NCI-H2171 treated with DMSO at 0.1 percent for 48 hours (cell line): ENCODE results near the gene ASXL1.

Experiments used
- DNase-seq: peaks from one replicate; lab custom pipeline; 2025; lab: John Stamatoyannopoulos, UW

The ASXL1 gene

DNA sequence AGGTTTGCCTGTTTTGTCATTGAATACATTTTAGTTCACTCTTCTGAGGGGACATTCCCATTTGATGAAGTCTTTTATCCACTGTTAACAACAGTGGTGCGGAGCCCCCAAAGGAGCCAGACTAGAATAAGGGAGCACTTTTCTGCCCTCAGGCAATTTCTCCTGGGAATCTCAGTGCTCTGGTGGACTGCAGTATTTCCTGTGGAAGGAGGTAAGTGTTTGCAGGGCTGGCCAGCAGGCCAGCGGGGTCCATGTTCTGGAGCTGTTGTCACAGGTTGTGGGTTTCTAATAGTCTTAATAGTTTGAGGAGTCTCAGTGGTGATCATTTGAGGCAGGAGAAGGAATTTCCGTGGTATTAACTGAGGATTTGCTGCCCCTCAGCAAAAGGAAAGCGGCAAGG lies 83.5 kb downstream of the ASXL1 start:
- DNase-seq = no peak

DNA sequence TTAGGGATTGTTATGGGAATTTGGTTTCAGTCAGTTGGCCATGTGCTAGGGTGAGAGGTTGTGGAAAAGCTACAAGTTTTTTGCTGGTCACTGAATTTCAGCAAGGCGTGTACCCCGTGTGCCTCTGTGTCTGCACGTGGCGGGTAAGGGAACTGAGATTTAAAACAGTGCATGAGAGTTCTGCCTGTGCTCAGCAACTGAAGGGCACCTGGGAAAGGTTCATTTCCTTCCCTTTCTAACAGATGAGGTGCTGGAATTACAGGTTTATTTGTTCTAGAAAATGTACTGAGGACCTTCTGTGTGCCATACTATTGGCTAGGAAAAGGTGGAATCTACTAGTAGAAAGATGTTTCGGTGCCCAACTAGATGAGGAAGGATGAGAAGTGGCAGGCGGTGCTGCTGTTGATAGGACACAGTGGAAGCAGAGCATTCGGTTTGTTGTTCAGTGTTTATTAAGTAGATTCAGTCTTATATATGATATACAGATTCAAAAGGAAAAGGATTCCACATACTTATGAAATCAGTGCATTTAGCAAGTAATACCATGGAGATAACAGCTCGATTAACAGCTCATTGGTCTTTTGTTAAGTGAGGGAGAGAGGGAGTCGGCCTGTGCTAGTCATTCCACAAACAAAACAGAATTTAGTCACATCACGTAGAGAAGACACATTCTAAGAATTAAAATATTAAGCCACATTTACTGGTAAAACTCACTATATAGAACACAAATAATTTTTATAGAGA lies 84.7 kb downstream of the ASXL1 start:
- DNase-seq = no peak

DNA sequence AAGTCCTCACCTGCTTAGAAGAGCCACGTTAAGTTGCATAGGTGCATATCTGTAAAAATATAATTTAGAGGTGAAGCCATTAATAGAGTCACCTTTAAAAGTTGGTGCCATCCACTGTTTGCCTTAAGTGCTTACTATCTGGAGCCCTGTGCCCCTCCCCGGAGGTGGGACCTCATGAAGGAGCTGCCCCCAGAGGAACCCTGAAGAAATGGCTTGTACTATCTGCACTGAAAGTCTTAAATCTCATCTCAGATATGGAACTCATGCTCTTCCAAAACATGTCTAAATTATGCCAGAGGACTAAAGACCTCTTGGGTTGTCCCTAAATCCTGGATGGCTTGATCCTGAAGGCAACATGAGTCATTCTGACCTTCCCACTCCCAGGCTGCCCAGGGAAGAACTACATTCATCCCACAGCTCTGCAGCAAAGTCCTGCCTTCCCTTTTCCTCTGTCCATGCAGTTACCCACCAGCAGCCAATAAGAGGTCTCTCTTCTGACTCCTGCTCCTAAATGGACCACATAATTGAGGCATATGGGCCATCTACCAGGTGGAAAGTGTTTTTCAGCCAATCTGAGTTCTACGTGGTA lies 85.3 kb downstream of the ASXL1 start:
- no peak for DNase-seq

DNA sequence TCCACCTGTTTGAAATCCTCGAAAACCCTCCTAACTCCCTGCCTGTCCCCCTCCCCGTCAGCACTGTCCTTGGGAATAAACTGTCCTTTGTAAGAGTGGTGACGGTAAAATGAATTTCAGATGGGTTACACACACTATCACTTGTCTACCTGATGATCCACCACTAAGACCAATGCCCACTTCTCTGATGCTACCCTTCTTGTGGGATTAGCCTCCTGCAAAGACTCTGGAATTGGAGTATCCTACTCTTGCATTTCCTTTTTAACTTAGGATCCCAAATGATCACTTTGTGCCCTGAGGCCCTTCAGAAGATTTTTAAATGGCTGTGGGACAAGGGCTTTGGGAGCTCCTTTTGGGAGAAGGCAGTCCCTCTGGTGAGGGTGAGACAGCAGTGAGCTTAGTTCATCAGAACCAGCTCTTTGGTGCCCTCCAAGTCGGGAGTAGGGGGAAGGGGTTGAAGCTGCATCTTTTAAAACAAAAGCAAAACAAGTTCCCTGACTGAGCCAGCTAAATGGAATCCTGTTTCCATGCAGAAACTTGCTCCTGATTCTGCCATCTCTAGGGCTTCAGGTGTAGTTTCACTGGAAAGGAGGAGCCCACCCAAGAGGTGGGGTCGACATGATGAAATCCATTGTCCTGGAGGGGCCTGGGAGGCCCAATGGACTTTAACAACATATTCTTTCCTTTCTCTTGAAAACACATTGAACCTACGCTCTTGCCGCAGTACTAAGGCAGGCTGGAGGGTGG lies 86.5 kb downstream of the ASXL1 start:
- DNase-seq = no peak

DNA sequence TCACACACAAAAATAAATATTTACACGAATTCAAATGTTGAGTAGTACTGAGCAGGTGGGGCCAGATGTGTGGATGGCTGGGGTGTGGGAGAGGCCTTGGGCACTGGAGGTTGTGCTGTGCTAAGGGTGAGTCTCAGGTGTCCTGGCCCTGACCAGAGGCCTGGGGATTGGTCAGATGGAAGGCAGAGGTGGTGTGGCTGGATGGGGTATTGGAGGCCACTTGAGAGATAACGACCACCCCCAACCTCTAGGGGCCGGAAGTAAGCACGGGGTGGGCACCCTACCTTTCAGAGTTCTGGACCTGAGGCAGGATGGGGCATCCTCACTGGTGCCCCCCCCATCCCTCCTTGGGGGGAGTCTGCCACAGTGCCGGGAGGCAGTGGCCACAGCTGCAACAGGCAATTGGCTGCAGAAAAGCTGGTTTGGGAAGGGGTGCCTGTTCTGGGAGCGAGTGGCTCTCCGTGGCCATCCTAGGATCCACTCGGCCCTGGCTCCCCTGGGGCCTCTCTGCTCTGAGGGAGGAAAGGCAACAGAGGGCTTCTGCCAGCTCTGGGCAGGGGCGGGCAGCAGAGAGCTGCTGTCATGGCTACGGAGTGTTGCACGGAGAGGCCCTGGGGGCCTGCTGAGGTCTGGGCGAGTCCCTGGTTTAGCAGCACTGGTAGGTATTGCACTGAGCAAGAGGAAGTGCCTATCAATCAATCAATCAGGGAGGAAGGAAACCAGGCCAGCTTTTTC lies 87.6 kb downstream of the ASXL1 start:
- peak; percentile 18 for DNase-seq

DNA sequence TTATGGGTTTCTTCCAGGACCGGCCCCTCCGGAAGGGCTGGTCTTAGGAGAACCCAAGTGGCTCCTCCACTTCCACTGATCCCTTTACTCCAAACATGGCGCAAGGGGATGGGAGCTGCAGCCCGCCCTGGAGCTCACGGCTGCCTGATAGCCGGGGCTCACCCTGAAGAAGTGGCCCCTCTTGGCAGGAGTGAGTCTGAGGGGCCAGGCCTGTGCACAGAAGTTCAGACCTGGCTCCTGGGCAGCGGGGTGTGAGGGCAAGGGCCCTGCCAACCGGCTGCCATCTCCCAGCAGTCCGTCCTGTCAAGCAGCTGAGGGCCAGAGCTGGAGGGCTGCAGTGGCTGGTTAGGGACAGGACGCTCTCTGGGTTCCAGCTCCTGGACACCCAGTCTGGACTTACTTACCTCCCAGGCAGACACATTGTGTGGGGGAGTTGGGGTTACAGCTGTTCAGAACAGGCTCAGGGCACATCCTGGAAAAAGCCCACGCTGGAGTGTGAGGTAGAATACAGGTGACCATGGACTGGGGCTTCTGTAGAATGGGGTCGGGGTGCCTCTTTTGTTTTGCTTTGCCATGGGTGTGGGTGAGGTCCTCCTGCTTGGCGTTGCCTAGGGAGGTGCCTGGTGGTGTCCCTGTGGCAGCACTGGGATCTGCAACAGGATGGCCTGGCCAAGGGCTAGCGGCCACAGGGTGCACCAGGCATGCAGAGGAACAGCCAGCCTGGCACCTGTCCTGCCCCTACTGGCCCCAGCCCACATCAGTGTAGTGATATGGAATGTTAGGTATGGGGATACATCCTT lies 88.4 kb downstream of the ASXL1 start:
- DNase-seq = no peak

DNA sequence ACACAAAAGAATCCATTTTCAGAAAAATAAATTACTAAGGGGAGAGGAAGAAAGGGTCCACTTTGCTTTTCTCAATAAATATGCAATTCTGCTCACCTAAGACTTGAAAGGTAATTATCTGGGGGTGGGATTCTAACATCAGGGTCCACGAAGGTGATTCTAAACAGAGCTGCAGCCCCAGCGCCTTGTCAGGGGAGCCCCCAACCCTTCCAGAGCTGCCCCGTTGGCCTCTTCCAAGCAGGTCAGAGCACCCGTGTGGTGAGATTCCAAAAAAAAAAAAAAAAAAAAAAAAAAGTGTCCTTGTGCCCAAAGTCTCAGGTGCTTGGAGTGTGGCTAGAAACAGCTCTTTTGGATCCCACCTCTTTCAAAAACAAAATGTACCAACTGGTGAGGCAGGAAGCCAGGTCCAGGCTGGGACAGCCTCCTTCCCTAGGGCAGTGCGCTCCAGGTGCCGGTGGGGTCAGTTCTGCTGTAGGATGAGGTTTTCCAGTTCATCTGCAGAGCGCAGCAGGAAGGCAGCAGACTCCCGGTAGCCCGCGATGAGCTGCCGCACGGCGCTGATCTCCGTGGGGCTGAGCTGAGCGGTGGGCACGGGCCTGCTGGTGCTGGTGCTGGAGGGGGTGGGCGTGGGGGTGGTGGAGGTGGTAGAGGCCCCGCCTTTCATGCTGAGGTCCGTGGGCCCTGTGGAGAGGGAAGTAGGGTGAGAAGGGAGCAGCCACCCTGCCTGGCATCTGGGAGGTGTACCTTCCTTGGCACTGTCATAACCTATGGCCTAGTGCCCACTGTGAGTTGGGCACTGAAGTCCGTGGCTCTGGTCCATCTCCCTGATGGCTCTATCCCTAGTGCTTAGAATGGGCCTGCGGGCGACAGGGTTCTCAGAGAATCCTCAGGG lies 89.3 kb downstream of the ASXL1 start:
- no peak for DNase-seq

DNA sequence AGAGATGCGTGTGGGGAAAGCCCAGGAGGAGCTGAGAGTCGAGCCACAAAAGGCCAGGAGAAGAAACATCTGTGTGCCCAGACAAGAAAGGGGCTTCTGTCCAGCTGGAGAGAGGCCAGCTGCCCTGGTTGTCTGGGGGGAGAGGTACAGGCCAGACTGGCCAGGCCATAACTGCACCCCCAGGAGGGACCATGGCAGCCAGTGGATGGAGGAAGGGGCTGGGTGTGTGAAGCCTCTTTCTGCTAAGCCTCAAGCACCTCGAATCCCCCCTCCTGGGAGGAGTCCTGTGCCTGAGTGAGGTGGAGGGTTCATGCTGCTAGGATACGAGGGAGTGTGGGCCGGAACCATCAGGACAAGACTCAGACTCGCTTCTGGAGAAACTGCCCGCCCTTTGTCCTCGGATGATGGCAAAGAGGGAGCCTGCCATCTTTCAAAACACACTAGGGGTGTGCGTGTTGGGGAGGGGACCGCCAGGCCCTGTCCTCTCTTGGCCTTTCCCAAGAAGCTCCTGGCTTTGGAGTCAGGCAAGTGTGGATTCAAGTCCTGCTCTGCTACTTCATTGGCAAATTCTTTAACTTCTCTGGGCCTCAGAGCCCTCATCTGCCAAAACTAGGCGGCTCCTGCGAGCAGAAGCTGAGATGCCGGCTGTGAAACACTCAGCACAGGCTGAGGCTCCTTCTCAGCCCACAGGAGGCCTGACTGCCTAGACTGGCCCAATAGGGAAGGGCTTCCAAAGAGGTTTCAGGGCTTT lies 90.3 kb downstream of the ASXL1 start:
- no peak for DNase-seq

DNA sequence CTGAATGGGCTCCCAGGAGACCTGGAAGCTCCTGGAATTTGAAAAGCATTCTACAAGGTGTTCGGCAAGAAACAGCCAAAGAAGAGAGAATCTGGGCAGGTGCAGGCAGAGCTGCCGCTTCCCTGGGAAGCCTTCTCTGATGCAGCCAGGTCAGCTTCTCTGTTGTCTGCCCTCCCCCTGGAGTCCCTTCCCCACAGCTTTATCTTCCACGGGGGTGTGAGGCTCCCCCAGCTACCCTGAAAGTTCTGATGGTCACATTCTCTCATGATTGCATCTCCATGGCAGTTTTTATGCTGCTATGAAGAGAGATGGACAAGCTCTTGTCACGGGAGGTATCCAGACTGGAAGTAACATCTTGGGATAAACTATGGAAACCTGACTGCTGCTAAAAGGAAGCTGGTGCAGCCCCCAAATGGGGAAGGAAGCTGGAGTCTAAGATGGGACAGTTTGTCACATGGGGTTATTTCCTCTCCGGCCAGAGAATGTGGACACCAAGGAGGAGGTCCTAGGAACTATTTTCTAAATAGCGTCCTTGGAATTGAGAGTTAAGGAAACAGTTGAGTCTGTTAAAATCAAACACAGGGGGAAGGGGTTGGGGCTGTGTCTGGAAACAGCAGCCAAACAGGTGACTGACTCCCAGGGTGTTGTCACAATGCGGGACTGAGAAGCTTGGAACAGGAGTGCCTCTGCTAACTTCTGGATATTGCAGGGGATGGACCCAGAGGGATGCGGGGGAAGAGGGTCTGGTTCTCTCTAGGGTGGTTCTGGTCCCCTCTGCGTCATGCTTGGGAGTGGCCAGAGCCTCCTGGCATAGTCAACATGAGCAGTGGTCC lies 91.1 kb downstream of the ASXL1 start:
- no peak for DNase-seq

DNA sequence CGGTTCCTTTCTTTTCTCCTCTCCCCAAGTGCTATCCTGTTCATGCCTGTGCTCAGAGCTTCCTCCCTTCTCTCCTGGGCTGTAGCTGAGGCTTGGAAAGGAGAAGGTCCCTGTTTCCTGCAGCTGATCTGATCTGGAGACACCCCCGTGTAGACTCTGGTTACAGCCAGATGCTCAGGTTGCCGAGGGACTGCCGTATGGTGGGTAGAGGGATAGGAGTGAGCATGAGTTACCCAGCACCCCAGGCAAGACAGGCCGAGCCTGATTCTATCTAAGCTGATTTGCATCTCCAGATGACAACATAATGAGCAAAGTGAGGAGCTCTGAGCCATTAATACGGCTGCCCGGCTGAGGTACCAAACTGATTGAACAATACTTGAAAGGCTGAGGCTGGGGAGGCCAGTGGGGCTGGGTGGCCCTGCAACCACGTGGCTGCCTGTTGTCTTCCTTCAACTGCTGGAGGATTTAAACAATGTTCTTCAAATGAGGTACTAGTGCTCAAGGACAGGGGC lies 91.8 kb downstream of the ASXL1 start:
- DNase-seq = peak; percentile 86

DNA sequence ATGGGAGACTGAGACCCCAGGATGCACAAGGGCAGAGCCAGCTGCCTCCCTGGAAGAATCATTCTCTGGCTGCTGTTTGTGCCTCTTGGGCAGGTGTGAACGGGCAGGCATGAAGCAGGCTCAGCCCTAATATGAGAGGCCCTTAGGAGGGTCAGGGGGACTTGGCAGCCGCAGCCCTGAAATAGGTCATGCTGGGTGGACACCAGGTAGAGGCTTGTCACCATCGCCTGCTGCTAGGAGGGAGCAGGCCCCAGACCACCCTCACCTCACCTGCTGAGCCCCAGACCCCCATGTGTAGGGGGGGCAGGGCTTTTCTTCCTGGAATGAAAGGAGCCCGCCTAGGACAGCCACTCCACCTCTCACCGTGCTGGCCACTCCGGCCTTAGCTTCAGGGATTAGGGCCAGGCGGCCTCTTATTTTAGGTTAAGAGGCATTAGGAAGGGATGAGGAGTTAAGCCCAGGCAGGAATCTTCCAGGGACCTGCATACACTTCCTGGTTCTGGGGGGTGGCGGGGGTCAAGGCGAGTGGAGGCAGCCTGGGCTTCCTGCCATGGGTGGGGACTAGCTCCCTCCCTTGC lies 92.4 kb downstream of the ASXL1 start:
- DNase-seq = peak; percentile 52

DNA sequence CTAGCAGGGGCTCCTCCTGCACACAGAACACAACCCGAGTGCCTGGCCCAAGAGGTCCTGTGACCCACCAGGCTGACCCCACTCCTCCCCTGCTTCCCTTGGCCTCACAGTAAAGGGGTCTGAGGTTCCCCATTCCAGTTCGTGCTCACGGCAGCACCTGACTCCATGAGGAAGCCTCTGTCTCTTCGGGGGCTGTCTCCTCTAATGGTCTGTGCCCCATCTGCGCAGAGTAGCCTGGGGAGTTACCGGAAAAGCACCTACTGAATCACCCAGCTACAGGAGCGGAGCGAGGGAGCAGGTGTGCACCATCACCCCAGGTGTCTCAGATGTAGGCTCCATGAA lies 93.2 kb downstream of the ASXL1 start:
- no peak for DNase-seq

DNA sequence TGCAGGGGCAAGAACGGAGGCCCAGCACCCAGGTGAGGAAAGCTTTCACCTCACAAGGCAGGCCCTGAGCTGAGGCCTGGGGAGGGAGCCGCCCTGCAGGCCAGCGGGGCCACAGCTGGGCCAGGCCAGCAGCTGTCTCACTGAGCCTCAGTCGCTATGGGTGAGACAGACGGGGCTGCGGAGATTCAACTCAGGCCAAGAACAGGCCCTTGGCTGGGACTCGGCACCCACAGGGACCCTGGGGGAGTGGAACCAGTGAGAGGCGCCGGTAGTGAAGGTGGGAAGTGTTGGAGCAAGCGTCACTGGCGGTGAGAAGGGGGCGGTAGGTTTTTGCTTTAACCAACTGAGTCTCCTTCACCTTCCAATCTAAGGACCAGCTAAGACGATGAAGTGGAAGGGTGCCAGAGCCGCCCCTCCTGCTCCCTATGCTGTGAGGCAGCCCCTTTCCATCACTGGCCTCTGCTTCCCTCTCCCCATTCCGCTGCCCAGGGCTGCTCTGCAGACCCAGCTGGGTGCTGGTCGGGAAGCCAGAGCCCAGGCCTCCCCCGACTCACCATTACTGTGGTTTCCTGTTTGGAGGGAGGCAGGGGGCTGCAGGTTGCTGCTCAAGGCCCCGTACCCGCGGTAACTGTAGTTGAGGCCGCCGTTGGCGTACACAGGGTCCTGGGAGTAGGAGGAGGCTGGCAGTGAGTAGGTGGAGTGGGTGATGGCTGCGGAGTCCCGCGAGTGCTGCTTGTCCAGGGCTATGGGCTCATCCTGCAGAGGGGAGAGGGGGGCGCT lies 93.7 kb downstream of the ASXL1 start:
- no peak for DNase-seq

DNA sequence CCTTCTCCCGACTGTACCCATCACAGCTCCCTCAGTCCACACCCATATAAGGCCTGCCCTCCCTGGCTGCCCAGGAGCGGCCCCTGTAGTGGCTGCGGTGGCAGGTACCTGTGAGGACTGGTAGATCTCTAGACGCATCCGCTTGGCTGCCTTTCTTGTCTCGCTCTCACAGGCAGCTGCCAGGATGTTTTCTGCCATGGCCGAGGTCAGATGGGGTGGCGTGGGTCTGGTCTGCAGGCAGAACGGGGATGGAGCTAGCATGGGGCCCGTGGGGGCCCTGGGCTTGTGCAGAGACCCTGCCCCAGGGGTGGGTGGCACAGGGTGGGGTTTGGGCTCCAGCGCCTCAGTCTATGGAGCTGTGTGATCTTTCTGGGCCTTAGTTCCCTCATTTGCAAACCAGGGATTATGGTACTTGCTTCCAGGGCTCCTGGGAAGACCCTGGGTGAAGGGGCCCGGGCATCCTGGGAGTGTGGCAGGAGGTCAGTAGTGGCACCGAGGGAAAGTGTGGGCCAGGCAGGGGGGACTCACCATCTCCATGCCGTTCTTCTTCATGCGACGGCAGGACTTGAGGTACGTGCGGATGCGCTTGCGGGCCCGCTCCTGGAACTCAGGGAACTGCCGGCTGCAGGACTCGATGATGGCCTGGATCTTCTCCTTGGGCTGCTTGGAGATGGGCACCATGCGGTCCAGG lies 94.8 kb downstream of the ASXL1 start:
- no peak for DNase-seq

DNA sequence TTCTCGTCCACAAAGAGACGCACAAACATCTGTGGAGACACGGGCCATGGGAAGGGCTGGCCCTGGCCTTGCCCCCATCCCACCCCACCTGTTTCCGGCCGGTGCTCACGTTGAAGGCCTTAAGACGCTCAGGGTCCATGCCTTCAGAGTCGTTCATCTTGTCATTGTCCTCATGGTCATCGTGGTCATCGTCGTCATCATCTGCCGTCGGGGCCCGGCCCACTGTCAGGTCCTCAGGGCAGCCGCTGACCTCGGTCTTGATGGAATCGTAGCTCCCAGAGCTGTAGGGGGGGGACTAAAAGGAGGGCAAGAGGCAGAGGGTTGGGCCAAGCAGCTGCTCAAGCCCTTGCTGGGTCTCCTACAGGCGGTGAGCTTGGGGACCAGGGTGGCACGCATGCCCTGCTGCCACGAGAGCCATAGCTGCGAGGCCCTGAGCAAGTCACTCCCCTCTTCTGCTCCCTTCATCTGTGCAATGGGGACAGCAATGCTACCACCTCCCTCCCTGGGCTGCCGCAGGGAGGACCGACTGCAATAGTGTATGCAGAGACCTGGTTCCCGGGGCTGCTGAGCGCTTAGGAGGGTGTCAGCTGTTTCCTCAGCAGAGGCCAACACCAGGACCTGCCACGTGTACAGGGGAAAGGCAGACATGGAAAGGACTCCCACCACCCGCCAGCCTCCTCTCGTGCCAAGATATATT lies 95.5 kb downstream of the ASXL1 start:
- no peak for DNase-seq
